CD4-positive, alpha-beta T cell treated with Interleukin-21 for 1 hour (primary cell): ENCODE measurements around the gene MAPK7.

ENCODE experiments used
- DNase-seq: peaks from one replicate; pipeline ENCODE4 v3.0.0-alpha.2; 2020

The MAPK7 gene

GRCh38 chr17:19424934-19425868, 46.9 kb downstream of the MAPK7 start:
- no peak for DNase-seq

GRCh38 chr17:19426631-19427030, 48.3 kb downstream of the MAPK7 start:
- no peak for DNase-seq

DNA sequence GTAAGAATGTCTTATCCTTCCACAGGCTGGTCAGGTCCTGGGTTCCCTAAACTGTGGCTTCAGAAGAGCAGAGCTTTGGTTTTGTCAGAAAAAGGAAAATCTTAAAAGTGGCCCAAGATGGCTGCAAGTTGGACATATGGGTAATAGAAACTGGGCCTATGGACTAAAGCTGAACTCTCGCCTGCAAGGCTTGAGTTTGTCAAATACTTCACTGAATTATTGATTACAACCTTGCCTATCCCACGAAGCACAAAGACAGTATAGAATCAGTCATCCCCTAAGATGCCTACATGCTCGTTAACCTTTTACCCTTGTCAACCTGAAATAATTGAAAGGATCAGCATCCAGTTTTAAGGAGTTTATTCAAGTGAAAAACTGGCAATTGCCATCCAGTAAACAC, 53.4 kb downstream of the MAPK7 start:
- DNase-seq, result no peak
